ENCODE measurements around the gene HIBADH.
"Not testable (repeated sequence)": the region's sequence is repeated elsewhere in the genome, so short reads cannot be mapped to it uniquely, and the experiment has no call there.

The HIBADH gene

GRCh38 chr7:27606270-27607209 is 56.1 kb downstream of the HIBADH start:
- no peak overlapping the region for H3K27ac ChIP-seq
- no peak overlapping the region for H3K4me3 ChIP-seq

- H3K4me3 ChIP-seq = no peak overlapping the region
Measured at GRCh38 chr7:27605689-27606269, 56.9 kb downstream of the HIBADH start.

DNA sequence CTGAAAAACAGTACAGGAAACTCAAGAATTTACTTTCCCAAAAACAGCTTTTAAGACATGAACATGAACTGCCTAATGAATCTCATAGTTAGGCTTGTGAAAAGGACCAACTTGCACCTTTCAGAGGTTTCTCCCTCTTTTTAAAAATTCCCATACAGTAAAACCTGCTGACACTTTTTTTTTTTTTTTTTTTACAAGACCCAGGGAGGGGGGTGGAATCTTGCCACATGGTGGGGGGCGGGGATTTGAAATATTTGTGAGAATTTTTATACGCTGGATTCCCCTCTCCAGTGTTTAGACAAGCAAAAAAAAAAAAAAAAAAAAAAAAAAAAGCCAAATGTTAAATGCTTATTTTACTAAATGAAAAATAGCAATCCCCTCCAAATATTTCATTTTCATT is 57.4 kb downstream of the HIBADH start:
- no peak overlapping the region for H3K27ac ChIP-seq
- H3K4me3 ChIP-seq = no peak overlapping the region

More at GRCh38 chr7:27605689-27606269, 56.9 kb downstream of the HIBADH start:
- no peak overlapping the region for H3K27ac ChIP-seq

- Histone ChIP-seq H3K27ac (no peak overlapping the region), H3K4me3 (no peak overlapping the region)
Measured at GRCh38 chr7:27603813-27604212, 58.9 kb downstream of the HIBADH start.

- H3K27ac ChIP-seq = no peak overlapping the region
- H3K4me3 ChIP-seq = no peak overlapping the region
Measured at GRCh38 chr7:27602766-27603165, 59.9 kb downstream of the HIBADH start.

DNA sequence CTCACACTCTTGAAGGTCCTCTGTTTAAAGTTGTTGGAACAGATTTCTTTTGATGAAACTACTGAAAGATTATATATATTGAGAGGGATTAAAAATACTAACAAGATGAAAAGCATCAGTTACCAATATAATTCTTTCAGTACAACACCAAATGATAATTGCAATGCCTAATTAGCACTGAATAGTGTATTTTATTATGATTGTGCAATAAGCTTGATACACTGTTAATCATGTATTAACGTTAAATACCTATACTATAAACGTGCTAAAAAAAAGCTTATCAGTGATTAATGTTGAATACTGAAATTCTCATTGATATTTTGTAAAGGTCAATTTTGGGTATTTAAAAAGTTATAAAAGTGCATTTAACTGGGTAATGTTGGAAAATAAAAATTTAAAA is 61.5 kb downstream of the HIBADH start:
- Histone ChIP-seq H3K27ac (no peak overlapping the region), H3K4me3 (no peak overlapping the region)

DNA sequence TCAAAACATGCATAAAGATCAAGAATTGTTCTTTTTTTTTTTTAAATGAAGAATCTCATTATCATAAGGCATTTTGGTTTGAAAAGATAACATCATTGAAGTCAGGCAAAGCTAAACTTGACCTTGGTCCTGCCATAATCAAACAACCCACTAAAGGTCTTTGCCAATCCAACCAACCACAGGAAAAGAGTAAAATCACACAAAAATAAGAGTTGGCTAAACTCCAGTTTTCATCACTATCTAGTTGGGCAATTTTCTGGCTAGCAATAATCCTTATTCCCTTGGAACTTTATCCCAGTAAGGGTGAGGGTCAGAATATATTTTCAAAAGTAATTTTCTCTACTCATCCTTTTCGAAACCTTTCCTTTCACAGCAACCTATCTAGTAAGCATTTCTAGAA is 62.4 kb downstream of the HIBADH start:
- Histone ChIP-seq H3K27ac (no peak overlapping the region), H3K4me3 (no peak overlapping the region)

GRCh38 chr7:27595009-27595408 is 67.7 kb downstream of the HIBADH start:
- H3K27ac ChIP-seq = no peak overlapping the region
- no peak overlapping the region for H3K4me3 ChIP-seq

DNA sequence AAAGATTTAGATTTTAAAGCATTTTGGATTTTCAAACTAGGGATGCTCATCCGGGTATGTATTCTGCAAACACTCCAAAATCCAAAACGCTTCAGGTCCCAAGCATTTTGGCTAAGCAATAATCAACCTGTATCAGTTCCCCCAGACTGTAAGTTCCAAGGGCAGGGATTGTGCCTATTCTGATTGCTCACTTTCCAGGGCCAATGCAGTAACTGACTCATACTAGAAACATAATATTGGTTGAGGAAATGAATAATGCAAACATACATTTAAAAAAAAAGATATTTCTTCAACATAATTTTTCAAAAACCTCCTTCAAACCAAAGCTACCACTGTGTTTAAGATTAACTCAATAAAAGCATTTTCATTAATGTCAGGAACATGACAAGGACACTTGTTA is 69.5 kb downstream of the HIBADH start:
- no peak overlapping the region for H3K4me3 ChIP-seq
- no peak overlapping the region for H3K27ac ChIP-seq

- H3K27ac ChIP-seq = no peak overlapping the region
- no peak overlapping the region for H3K4me3 ChIP-seq
Measured at GRCh38 chr7:27590416-27590815, 72.3 kb downstream of the HIBADH start.

DNA sequence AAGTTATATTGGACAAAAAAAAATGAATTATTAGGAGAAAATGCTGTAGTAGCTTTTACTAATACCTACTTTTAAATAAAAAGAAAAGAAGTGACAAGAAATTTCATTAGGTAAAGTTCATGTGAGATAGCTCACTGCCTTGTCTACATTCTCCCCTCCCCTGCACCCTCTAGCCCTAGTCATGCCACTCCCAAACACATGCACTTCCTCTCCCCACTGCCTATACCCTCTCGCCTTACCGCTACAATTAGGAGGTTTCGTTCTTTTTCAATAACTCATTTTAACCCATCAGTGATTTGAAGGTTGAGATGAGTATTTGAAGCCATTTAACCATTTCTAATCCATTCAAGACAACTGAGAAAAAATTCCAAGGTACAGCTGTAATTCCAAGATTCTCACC is 75.3 kb downstream of the HIBADH start:
- Histone ChIP-seq H3K27ac (no peak overlapping the region), H3K4me3 (no peak overlapping the region)

GRCh38 chr7:27586825-27587224 is 75.9 kb downstream of the HIBADH start:
- no peak overlapping the region for H3K27ac ChIP-seq
- no peak overlapping the region for H3K4me3 ChIP-seq

GRCh38 chr7:27585781-27586447 is 76.8 kb downstream of the HIBADH start:
- H3K27ac ChIP-seq = no peak overlapping the region
- H3K4me3 ChIP-seq = no peak overlapping the region

GRCh38 chr7:27581906-27582305 is 80.8 kb downstream of the HIBADH start:
- no peak overlapping the region for H3K27ac ChIP-seq

DNA sequence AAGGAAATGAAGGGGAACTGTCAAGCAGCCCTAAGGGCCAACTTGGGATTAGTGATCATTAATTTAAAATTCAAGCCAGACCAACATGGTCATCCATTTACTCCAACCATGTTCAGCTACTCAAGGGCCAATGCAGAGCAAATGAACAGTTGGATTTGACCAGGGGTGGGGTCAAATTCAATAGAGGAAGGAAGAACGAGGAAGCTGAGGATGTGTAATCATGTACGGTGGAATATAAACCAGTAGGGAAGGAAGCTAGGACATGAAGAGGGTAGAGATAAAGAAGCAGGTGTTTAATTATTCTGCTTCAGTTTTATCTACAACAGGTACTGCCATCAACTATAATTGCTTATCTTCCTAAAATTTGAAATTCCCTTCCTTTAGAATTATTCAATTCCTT is 81.6 kb downstream of the HIBADH start:
- no peak overlapping the region for H3K27ac ChIP-seq
- H3K4me3 ChIP-seq = no peak overlapping the region

More at GRCh38 chr7:27581906-27582305, 80.8 kb downstream of the HIBADH start:
- no peak overlapping the region for H3K4me3 ChIP-seq

DNA sequence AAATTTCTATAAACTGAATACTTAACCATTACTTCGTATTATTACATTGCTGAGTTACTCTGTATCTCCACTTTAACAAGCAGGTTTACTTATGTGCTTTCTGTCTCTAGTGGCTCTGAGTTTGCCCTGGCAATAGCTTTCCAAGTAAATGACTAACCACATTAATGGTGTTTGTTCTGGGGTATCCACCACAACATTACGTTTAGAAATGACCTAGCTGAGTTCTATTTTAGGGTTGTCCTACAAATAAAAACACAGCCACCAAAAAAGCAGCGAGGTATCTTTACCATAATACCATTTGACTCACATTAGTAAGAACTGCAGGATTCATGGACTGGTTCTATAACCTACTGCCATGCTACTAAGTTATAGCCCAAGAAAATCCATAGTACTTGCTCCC is 83.1 kb downstream of the HIBADH start:
- H3K4me3 ChIP-seq = no peak overlapping the region
- no peak overlapping the region for H3K27ac ChIP-seq

GRCh38 chr7:27578169-27578568 is 84.5 kb downstream of the HIBADH start:
- not testable (repeated sequence) for H3K4me3 ChIP-seq, H3K27ac ChIP-seq

DNA sequence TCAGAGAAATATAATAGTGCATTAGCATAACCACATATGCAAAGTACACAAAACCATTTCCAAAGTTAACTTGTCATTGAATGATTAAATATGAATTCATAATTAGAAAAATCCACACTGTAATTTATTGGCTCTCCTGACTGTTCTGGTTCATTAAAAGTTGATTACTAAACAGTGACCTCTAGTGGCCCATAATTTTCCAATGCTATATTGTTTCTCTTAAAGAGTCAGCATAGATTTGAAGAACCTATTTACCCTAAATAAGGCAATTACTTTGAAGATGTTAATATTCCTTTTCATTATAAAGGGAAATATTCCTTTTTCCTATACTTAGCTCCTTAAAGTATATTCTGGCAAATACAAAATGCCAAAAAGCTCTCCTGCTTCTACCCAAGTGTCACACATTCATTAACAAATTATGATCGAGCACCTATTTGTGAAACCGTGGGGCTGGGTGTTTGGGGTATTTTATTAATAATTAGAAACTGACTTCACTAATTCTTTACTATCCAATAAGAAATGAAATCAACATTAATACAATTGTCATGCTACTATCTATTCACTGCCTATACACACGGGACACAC is 86.2 kb downstream of the HIBADH start:
- no peak overlapping the region for H3K4me3 ChIP-seq
- H3K27ac ChIP-seq = no peak overlapping the region

GRCh38 chr7:27575613-27576012 is 87.1 kb downstream of the HIBADH start:
- no peak overlapping the region for H3K27ac ChIP-seq

GRCh38 chr7:27569106-27569505 is 93.6 kb downstream of the HIBADH start:
- no peak overlapping the region for H3K27ac ChIP-seq
- H3K4me3 ChIP-seq = no peak overlapping the region

More at GRCh38 chr7:27575613-27576012, 87.1 kb downstream of the HIBADH start:
- no peak overlapping the region for H3K4me3 ChIP-seq

Measured in skin epidermis (tissue), 12 donors.